Activated T-cell treated with anti-CD3 and anti-CD28 coated beads for 24 hours (primary cell): ENCODE results near the gene DTX1.
A peak's percentile ranks its signal among the peaks of the same experiment; 100 is the strongest.

Experiments used
- DNase-seq: peaks from one replicate; pipeline ENCODE4 v3.0.0-alpha.2; 2020; ENCODE audit warnings: low read depth

DTX1 gene

DNA sequence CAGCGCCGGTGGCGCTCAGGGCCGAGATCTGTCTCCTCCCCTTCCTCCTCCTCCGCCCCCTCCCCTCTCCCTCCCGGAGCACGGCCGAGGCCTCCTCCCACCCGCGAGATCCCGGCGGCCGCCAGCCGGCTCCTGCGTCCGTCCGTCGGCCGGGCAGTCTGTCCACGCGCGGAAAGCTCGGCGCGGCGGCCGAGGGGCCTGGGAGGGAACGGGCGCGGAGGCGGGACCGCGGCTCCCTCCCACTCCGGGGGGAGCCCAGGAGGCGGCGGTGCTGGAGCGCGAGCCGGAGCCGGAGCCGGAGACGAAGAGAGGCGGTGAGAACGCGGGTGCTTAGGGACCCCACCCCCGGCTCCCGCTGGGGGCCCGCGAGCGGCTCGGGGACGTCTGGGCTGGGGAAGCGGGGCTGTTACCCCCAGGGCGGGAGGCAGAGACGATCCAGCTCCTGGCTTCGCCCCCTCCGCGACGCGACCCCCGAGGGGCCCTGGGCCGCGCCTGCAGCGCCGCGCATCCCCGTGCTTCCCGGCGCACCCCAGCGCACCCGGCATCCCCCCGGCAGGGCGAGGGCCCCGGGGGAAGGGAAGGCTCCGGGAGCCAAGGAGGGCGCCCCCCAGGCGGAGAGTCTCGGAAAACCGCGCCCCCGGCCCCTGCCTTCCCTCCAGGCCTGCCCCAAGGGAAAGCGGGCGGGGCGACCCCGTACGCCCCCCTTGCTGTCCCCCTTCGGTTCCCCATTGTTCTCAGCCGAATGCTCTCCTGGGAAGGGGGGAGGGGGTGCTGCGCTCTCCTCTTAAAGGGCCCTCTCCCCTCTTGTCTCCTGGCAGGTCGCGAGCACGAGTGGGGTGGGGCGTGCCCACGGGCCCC is at the start of gene DTX1:
DTX1 (plus strand) TSS at position 100 of the 858 bp plus-strand sequence. CDS start 1,463 bp downstream, outside the sequence.
- peak; percentile 13 for DNase-seq

DNA sequence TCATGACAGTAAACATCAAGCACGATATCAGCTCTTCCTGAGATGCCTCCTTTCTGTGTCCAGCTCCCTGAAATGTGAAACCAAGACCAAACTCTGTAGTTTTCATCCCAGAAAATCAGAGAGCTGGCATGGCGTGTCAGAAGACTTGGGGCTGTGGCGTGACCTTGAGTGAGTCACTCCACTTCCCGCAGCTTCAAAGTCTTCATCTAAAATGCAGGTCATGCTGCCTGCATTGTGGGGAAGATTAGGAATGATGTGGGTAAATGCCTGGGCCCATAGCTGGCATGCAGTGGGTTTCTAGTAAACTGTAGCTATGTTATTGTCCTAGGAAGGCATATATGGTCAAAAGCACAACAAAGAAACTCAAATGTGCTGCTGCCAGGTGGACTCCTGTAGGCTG is 49.4 kb upstream of the DTX1 start:
- DNase-seq, result no peak

GRCh38 chr12:113010701-113011100 is 45.8 kb upstream of the DTX1 start:
- no peak for DNase-seq

DNA sequence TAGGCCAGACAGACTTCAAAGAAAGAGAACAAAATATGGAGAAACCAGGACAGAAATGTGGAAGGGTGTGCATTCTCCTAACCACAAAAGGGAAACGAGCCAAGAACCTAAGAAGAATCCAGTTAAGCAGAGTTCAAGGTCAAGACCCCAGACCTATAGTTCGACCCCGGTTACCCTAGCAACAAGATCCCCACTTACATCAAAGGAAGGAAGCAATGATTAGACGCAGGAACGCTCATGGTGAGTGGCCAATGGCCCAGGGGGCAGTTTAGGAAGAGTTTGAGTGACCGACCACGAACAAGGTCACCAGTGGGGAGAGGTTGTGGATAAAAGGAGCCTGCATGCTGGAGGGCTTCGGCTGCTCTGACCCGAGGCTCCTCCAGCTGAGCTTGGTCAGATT is 42.0 kb upstream of the DTX1 start:
- DNase-seq, result no peak

- no peak for DNase-seq
Observed at GRCh38 chr12:113016796-113017195, 39.7 kb upstream of the DTX1 start.

GRCh38 chr12:113019025-113019424 is 37.5 kb upstream of the DTX1 start:
- DNase-seq, result no peak

DNA sequence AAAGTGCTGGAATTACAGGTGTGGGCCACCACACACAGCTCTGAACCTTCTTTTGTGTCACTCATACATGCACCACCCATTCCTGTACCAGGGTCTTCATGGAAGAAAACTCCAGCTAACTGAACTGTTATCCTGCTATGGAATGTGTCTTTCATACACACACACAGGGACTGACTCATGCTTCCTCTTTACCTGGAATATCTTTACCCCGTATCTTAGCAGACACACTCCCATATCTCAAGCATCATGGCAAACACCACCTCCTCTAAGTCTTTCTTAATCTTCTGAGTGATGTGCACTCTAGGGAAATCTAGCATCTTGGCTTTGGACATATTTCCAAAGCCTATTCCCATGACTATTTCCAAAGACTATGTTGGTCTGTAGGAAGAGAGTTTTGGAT is 35.0 kb upstream of the DTX1 start:
- DNase-seq, result no peak

- DNase-seq, result no peak
Observed at GRCh38 chr12:113022563-113023297, 33.8 kb upstream of the DTX1 start.

GRCh38 chr12:113027726-113028125 is 28.8 kb upstream of the DTX1 start:
- DNase-seq, result no peak

DNA sequence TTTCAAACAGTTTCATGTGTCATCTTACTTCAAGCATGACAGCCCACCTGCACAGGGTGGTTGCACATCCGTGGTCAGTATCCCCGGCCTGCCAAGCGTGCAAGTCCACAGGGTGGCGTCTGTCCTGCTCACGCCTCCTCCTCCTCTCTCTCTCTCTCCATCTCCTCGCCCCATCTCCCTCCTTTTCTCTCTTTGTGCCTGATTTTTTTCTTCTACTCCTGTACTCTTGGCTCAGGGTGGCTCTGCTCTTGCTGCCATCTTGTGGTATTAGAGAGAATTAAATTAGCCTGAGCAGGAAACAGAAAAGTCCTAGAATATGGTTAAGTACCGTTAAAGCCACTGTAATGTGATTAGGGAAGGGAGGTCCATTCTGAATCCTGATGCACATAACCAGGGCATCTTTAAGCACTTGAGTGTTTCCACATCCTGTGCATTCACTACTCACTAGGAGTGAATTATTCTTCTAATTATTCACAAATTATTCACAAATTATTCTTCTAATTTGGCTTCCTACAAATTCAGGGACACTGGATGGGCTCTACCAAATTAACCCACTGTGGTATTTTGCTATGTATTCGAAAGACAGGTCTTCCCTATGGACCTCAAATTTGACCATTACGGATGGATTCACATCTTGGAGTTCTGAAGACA is 25.5 kb upstream of the DTX1 start:
- DNase-seq, result no peak

DNA sequence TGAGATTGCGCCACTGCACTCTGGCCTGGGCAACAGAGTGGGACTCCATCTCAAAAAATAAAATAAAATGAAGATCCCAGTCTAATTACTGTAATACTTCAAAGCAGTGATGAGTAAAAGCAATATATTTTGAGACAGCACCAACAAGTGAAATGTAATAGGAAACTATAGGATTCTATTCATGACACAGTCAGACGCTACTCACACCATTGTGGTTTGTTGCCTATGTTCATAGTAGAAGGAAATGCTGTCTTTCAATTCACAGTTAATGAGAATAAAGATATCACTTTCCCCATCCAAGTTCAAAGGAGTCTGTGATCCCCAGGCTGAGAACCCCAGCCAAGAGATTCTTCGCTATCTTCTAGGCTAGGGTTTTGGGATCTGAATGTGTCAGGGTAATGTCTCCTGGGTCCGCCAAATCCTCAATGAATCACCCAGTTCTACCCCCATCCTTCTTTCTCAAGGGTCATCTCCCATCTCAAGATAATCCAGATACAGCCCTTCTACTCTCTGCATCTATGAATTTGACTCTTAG is 16.6 kb upstream of the DTX1 start:
- no peak for DNase-seq

- no peak for DNase-seq
Observed at GRCh38 chr12:113040722-113041171, 15.8 kb upstream of the DTX1 start.

DNA sequence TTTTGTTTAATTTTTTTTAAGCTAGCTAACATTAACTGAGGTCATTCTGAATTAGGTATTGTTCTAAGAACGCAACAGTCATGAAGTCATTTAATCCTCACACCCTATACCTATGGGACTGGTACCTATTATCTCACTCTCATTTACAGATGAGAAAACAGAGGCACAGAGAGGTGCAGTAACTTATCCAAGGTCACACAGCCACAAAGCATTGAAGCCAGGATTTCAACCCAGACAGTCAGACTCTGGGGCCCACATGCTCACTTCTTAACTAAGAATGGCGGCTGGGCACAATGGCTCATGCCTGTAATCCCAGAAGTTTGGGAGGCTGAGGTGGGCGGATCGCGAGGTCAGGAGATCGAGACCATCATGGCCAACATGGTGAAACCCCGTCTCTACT is 15.0 kb upstream of the DTX1 start:
- no peak for DNase-seq

GRCh38 chr12:113043240-113043639 is 13.3 kb upstream of the DTX1 start:
- no peak for DNase-seq

- no peak for DNase-seq
Observed at GRCh38 chr12:113044516-113044915, 12.0 kb upstream of the DTX1 start.

DNA sequence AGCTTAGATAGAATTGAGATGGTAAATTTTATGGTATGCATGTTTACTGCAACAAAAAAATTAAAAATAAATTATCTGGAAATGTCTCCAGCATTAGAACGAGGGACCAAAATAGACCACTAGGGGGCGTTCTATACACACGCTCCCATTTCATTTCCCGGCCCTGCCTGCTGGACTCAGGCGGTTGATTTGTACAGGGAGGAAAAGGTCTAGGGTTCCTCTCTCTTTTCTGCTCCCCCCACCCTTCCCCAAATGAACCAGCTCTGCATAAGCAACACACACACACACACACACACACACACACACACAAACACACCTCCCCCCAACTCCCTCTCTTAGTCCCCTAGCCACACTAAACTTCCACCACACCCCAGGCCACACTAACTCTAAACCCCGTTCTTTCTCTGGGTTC is 7.8 kb upstream of the DTX1 start:
- DNase-seq, result peak; percentile 54

DNA sequence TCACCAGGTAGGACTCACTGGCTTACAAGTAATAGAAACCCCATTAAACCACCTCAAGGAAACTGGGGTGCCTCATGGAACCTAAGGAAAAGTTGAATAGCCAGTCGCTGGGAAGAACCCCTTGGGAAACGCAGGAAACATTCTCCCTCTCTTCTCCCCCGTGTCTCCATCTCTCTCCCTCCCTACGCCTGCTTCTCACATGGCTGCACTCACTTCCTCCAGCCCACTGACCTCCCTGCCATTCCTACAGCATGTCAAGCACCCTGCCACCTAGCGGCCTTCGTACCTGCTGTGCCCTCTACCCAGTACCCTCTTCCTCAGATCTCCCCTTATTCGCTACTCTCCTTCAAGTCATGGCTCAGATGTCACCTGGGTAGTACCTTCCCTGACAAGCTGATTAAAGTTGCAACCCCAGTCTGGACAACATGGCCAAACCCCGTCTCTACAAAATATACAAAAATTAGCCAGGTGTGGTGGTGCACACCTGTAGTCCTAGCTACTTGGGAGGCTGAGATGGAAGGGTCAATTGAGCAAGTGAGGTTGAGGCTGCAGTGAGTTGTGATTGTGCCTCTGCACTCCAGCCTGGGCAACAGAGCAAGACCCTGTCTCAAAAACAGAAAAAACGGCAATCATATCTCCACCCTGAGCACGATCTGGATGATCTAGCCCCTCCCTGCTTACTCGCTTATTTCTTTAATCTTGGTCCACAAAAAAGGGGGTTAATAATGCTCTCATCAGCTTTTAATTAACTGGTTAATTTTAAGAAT is 6.4 kb upstream of the DTX1 start:
- no peak for DNase-seq

GRCh38 chr12:113050795-113051194 is 5.7 kb upstream of the DTX1 start:
- no peak for DNase-seq

- no peak for DNase-seq
Observed at GRCh38 chr12:113051759-113052158, 4.8 kb upstream of the DTX1 start.

DNA sequence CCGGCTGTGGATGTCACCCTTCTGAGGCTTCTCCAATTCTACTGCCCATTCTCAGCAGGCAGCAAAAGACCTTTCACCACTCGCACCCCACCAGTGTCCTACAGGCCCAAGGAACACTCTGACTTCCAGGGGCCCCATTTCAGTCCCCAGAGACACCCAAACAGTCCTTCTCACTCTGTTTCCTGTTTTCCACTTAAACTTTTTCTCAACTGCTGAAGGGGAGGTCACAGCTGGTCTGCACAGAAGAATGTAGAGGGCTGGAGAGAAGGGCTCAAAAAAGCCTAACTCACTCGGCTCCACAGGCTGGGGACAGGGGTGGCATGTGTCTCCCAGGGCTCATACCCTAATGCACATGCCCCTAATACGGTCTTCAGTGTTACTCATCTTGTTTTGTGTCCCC is 4.2 kb upstream of the DTX1 start:
- no peak for DNase-seq

- no peak for DNase-seq
Observed at GRCh38 chr12:113054948-113055486, 1.5 kb upstream of the DTX1 start.
